H9 (cell line): ENCODE results near the gene UBAP1. TPM values are rescaled to one million over a fixed set of nuclear protein-coding genes. Genes with fewer than 3 reads are reported as not detected.

ENCODE experiments used
- DNase-seq: peaks from one replicate; pipeline ENCODE4 v3.0.0-alpha.2; 2017
- H2AFZ ChIP-seq: one replicate; pipeline ENCODE4 v1.6.1; 2013; ENCODE audit warnings: mild to moderate bottlenecking, low read length, control low read depth, moderate library complexity
- H2AK5ac ChIP-seq: 2 replicates; pipeline ENCODE4 v1.6.1; 2013; ENCODE audit warnings: low read length, control low read depth, mixed read lengths; ENCODE audit not compliant: insufficient read length
- H2BK120ac ChIP-seq: one replicate; pipeline ENCODE4 v1.6.1; 2013; ENCODE audit warnings: low read depth, mild to moderate bottlenecking, low read length, control low read depth, inconsistent platforms; ENCODE audit not compliant: poor library complexity, severe bottlenecking
- H2BK12ac ChIP-seq: 2 replicates; pipeline ENCODE4 v1.6.1; 2013; ENCODE audit warnings: low read length, control low read depth, mixed read lengths, low read depth; ENCODE audit not compliant: insufficient read length
- H2BK15ac ChIP-seq: 2 replicates; pipeline ENCODE4 v1.6.1; 2013; ENCODE audit warnings: low read depth, low read length, control low read depth
- H2BK20ac ChIP-seq: one replicate; pipeline ENCODE4 v1.6.1; 2013; ENCODE audit warnings: low read depth, mild to moderate bottlenecking, low read length, control low read depth, inconsistent platforms; ENCODE audit not compliant: poor library complexity, severe bottlenecking
- H2BK5ac ChIP-seq: 2 replicates; pipeline ENCODE4 v1.6.1; 2013; ENCODE audit warnings: low read length, control low read depth, mixed read lengths; ENCODE audit not compliant: insufficient read length
- H3K14ac ChIP-seq: 2 replicates; pipeline ENCODE4 v1.6.1; 2013; ENCODE audit warnings: low read length, control low read depth; ENCODE audit not compliant: insufficient read depth
- H3K18ac ChIP-seq: 2 replicates; pipeline ENCODE4 v1.6.1; 2013; ENCODE audit warnings: low read depth, mild to moderate bottlenecking, mixed read lengths, low read length, control low read depth; ENCODE audit not compliant: insufficient read length
- H3K23ac ChIP-seq: 2 replicates; pipeline ENCODE4 v1.6.1; 2013; ENCODE audit warnings: low read length, control low read depth, mixed read lengths, low read depth; ENCODE audit not compliant: insufficient read length
- H3K23me2 ChIP-seq: 2 replicates; pipeline ENCODE4 v1.6.1; 2013; ENCODE audit warnings: low read depth, mild to moderate bottlenecking, mixed read lengths, low read length, control low read depth; ENCODE audit not compliant: insufficient read length, poor library complexity, severe bottlenecking
- H3K27ac ChIP-seq: 2 replicates; pipeline ENCODE4 v1.5.1; 2013; ENCODE audit warnings: low read length, control low read depth, mixed read lengths, low read depth; ENCODE audit not compliant: insufficient read length
- H3K27me3 ChIP-seq: 2 replicates; pipeline ENCODE4 v1.6.1; 2013; ENCODE audit warnings: low read length, control low read depth, inconsistent platforms; ENCODE audit not compliant: insufficient read depth
- H3K4ac ChIP-seq: 2 replicates; pipeline ENCODE4 v1.6.1; 2013; ENCODE audit warnings: low read depth, mild to moderate bottlenecking, control low read depth, inconsistent platforms, low read length, moderate library complexity
- H3K4me1 ChIP-seq: 2 replicates; pipeline ENCODE4 v1.6.1; 2013; ENCODE audit warnings: low read length, control low read depth, inconsistent platforms; ENCODE audit not compliant: insufficient read depth
- H3K4me2 ChIP-seq: 2 replicates; pipeline ENCODE4 v1.6.1; 2013; ENCODE audit warnings: low read length, control low read depth, mixed read lengths; ENCODE audit not compliant: insufficient read length, insufficient read depth
- H3K56ac ChIP-seq: 2 replicates; pipeline ENCODE4 v1.6.1; 2013; ENCODE audit warnings: low read depth, mild to moderate bottlenecking, mixed read lengths, low read length, control low read depth; ENCODE audit not compliant: insufficient read length
- H3K79me1 ChIP-seq: 2 replicates; pipeline ENCODE4 v1.6.1; 2013; ENCODE audit warnings: low read depth, mild to moderate bottlenecking, moderate library complexity, low read length, control low read depth, inconsistent platforms; ENCODE audit not compliant: insufficient read depth, poor library complexity, severe bottlenecking
- H3K79me2 ChIP-seq: 2 replicates; pipeline ENCODE4 v1.6.1; 2013; ENCODE audit warnings: low read length, control low read depth, inconsistent platforms; ENCODE audit not compliant: insufficient read depth
- H3K9ac ChIP-seq: 2 replicates; pipeline ENCODE4 v1.6.1; 2013; ENCODE audit warnings: low read length, control low read depth, mixed read lengths; ENCODE audit not compliant: insufficient read length; ENCODE audit errors: extremely low read depth
- H3K9me3 ChIP-seq: one replicate; pipeline ENCODE4 v1.6.1; 2013; ENCODE audit warnings: low read depth, low read length, inconsistent platforms; ENCODE audit not compliant: control insufficient read depth
- H3T11ph ChIP-seq: one replicate; pipeline ENCODE4 v1.6.1; 2013; ENCODE audit warnings: mild to moderate bottlenecking, low read length, control low read depth, inconsistent platforms
- H4K20me1 ChIP-seq: one replicate; pipeline ENCODE4 v1.6.1; 2013; ENCODE audit not compliant: control insufficient read depth, insufficient read length, insufficient read depth
- H4K5ac ChIP-seq: 2 replicates; pipeline ENCODE4 v1.6.1; 2013; ENCODE audit warnings: low read depth, mild to moderate bottlenecking, mixed read lengths, low read length, control low read depth; ENCODE audit not compliant: insufficient read length
- H4K8ac ChIP-seq: replicated peaks from 2 replicates; pipeline ENCODE4 v1.6.1; 2013; ENCODE audit warnings: low read length, control low read depth, mixed read lengths, low read depth; ENCODE audit not compliant: insufficient read length
- H4K91ac ChIP-seq: 2 replicates; pipeline ENCODE4 v1.6.1; 2013; ENCODE audit warnings: low read depth, mild to moderate bottlenecking, moderate library complexity, mixed read lengths, low read length, control low read depth; ENCODE audit not compliant: insufficient read length
- H3K27ac Mint-ChIP-seq, 3 experiments: 2 replicates in 2 of 3; 3 replicates in 1 of 3; pipeline ENCODE4 v1.8.0; 2020 to 2021; ENCODE audit warnings: mixed read lengths in 3 of 3, mild to moderate bottlenecking in 1 of 3, moderate library complexity in 1 of 3
- H3K27me3 Mint-ChIP-seq: 2 replicates; pipeline ENCODE4 v1.8.0; 2021; ENCODE audit warnings: low read depth, mild to moderate bottlenecking, moderate library complexity, mixed read lengths
- H3K36me3 Mint-ChIP-seq, 3 experiments: 2 replicates in 2 of 3; 3 replicates in 1 of 3; pipeline ENCODE4 v1.8.0; 2020 to 2021; ENCODE audit warnings: low read depth in 3 of 3, mixed read lengths in 3 of 3; ENCODE audit not compliant: insufficient read depth in 1 of 3
- H3K4me1 Mint-ChIP-seq, 2 experiments: 2 replicates each; pipeline ENCODE4 v1.8.0; 2020; ENCODE audit warnings: mixed read lengths in 2 of 2
- H3K4me3 Mint-ChIP-seq, 2 experiments: 2 replicates in 1 of 2; 3 replicates in 1 of 2; pipeline ENCODE4 v1.8.0; 2020 to 2021; ENCODE audit warnings: mild to moderate bottlenecking in 2 of 2, mixed read lengths in 2 of 2, moderate library complexity in 1 of 2
- H3K9me3 Mint-ChIP-seq, 2 experiments: 2 replicates in 1 of 2; 3 replicates in 1 of 2; pipeline ENCODE4 v1.8.0; 2020; ENCODE audit warnings: mild to moderate bottlenecking in 2 of 2, mixed read lengths in 2 of 2, moderate library complexity in 1 of 2
- WGBS: extraction: QIAGEN DNeasy Blood & Tissue Kit; methylation state at CpG from one replicate; pipeline ENCODE4 v1.1.7; 2013; ENCODE audit warnings: missing lambda C conversion rate, low lambda C conversion rate, mixed read lengths; ENCODE audit not compliant: insufficient read length; ENCODE audit errors: extremely low coverage; 5-methylcytosine and 5-hydroxymethylcytosine counted together
- total RNA-seq: library from RNA; stranded (reverse); gene quantifications from 2 replicates; pipeline ENCODE4 v1.2.1, GENCODE V29; 2021
- TF ChIP-seq, protein P1 (sequence below): fragments of 200-600 bp; sonication (generic); conservative IDR thresholded peaks from 3 replicates; pipeline ENCODE4 v1.8.0; 2021; ENCODE audit warnings: antibody characterized with exemption, mild to moderate bottlenecking

Gene UBAP1
- total RNA-seq, 1 experiment from 2014 or later: 32.6 TPM

DNA sequence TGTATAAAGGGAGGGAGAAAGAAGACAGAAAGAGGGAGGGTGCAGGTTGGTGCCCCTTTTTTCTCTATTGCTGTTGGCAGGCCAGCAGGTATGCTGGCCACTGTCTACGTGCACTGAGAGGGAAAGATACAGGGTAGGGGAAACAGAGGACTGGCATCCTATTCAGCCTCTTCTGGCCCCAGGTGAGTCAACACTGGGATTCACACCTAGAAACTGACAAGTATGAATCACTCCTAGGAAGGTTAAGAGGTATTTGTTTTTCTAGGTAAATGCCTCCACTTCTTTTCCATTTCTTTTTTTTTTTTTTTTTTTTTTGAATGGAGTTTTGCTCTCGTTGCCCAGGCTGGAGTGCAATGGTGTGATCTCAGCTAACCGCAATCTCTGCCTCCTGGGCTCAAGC, 2.8 kb upstream of the UBAP1 start:
- Histone ChIP-seq H3K14ac (no peak overlapping the region), H2BK120ac (no peak overlapping the region), H3K4me2 (no peak overlapping the region), H4K91ac (no peak overlapping the region), H3K4me1 (0 out of 2 replicates have a peak, but pooled peaks cover 3% of the 10 kb centered on the region), H2BK12ac (no peak overlapping the region), H3T11ph (no peak overlapping the region), H3K27ac (no peak overlapping the region), H3K56ac (no peak overlapping the region), H4K20me1 (no peaks in the 10 kb centered on the region), H3K23ac (no peak overlapping the region), H3K4ac (no peak overlapping the region), H2BK20ac (no peak overlapping the region), H2BK5ac (no peak overlapping the region), H3K9ac (no peak overlapping the region), H3K9me3 (no peaks in the 10 kb centered on the region), H3K18ac (no peak overlapping the region), H4K5ac (no peak overlapping the region), H3K79me2 (no peaks in the 10 kb centered on the region; the same call in 1 of the 2 replicates), H2BK15ac (no peak overlapping the region), H4K8ac (no peak overlapping the region), H3K27me3 (no peaks in the 10 kb centered on the region), H3K23me2 (no peaks in the 10 kb centered on the region), H3K79me1 (no peaks in the 10 kb centered on the region), H2AFZ (no peak overlapping the region), H2AK5ac (no peak overlapping the region)
- no peak for DNase-seq
- Mint-ChIP-seq H3K4me1 (peaks cover 4% of the 10 kb centered on the region in 2 experiments; a peak in 1 of 4 replicates), H3K36me3 (no peaks in the 10 kb centered on the region; a peak in 1 of 7 replicates), H3K27me3 (no peaks in the 10 kb centered on the region), H3K4me3 (no peak overlapping the region), H3K9me3 (peaks cover 0 to 4% of the 10 kb centered on the region in 2 experiments; a peak in 2 of 5 replicates), H3K27ac (no peak overlapping the region; a peak in 1 of 7 replicates)
- TF ChIP-seq, protein P1, sequence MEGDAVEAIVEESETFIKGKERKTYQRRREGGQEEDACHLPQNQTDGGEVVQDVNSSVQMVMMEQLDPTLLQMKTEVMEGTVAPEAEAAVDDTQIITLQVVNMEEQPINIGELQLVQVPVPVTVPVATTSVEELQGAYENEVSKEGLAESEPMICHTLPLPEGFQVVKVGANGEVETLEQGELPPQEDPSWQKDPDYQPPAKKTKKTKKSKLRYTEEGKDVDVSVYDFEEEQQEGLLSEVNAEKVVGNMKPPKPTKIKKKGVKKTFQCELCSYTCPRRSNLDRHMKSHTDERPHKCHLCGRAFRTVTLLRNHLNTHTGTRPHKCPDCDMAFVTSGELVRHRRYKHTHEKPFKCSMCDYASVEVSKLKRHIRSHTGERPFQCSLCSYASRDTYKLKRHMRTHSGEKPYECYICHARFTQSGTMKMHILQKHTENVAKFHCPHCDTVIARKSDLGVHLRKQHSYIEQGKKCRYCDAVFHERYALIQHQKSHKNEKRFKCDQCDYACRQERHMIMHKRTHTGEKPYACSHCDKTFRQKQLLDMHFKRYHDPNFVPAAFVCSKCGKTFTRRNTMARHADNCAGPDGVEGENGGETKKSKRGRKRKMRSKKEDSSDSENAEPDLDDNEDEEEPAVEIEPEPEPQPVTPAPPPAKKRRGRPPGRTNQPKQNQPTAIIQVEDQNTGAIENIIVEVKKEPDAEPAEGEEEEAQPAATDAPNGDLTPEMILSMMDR: no peak
- no CpG with 5 or more reads among the region's 3 CpGs for WGBS
